Endothelial cell of umbilical vein (primary cell): ENCODE data around the gene KIF15. TPM values are rescaled to one million over a fixed set of nuclear protein-coding genes. Genes with fewer than 3 reads are reported as not detected.

ENCODE experiments used
- BruUV-seq: library from RNA; stranded (reverse); fragments of 400-500 nt; replicated peaks from 2 replicates; lab custom pipeline; 2021; lab: Mats Ljungman, UMichigan
- CTCF ChIA-PET: fragments of 300-600, 350-600 bp; sonication (Branson Sonifier 250); formaldehyde crosslinking; loops from one replicate; lab custom pipeline; 2021; ENCODE audit warnings: antibody characterized with exemption, inconsistent platforms; lab: Charles Lee
- POLR2A ChIA-PET: fragments of 300-600, 350-600 bp; sonication (Branson Sonifier 250); formaldehyde crosslinking; loops from one replicate; lab custom pipeline; 2021; ENCODE audit warnings: antibody characterized with exemption, inconsistent platforms; lab: Charles Lee
- DNase-seq: peaks from one replicate; pipeline ENCODE4 v3.0.0-alpha.2; 2011; ENCODE audit warnings: low read depth, low spot score
- FAIRE-seq: peaks from 2 replicates; lab custom pipeline; 2011; peaks lifted over from hg19 to GRCh38; lab: Jason Lieb, UNC
- H2AFZ ChIP-seq: 2 replicates; pipeline ENCODE4 v1.6.0; 2012; ENCODE audit warnings: low read depth, low read length, control low read depth, inconsistent platforms
- H3K27ac ChIP-seq: 2 replicates; pipeline ENCODE4 v1.5.1; 2011; ENCODE audit warnings: low read depth, mild to moderate bottlenecking, control low read depth, low read length, moderate library complexity; ENCODE audit not compliant: insufficient read depth
- H3K27me3 ChIP-seq, 2 experiments: 2 replicates each; pipeline versions ENCODE4 v1.6.0 to v1.6.1; 2011; ENCODE audit warnings: low read length in 2 of 2, mixed read lengths in 1 of 2; ENCODE audit not compliant: control insufficient read depth in 2 of 2, insufficient read depth in 2 of 2
- H3K36me3 ChIP-seq, 2 experiments: 2 replicates in 1 of 2; 3 replicates in 1 of 2; pipeline ENCODE4 v1.5.1; 2011; ENCODE audit warnings: low read length in 2 of 2, mild to moderate bottlenecking in 1 of 2, moderate library complexity in 1 of 2; ENCODE audit not compliant: control insufficient read depth in 2 of 2, insufficient read depth in 2 of 2; ENCODE audit errors: extremely low read depth in 1 of 2
- H3K4me1 ChIP-seq: 3 replicates; pipeline ENCODE4 v1.5.1; 2011; ENCODE audit warnings: mild to moderate bottlenecking, low read length; ENCODE audit not compliant: control insufficient read depth, insufficient read depth; ENCODE audit errors: extremely low read depth
- H3K4me2 ChIP-seq: 2 replicates; pipeline ENCODE4 v1.6.1; 2011; ENCODE audit warnings: low read length, control low read depth, mixed read lengths; ENCODE audit not compliant: insufficient read depth
- H3K4me3 ChIP-seq, 3 experiments: fragments of 200-600 bp in 1 of 3; sonication (generic), shearing (Covaris generic) in 1 of 3; replicated peaks in 1 of 3; 2 replicates each; pipeline ENCODE4 v1.5.1; 2011 to 2016; ENCODE audit warnings: control low read depth in 3 of 3, low read length in 3 of 3, mild to moderate bottlenecking in 2 of 3, inconsistent platforms in 1 of 3, low read depth in 1 of 3, moderate library complexity in 1 of 3; ENCODE audit not compliant: insufficient read depth in 1 of 3
- H3K79me2 ChIP-seq: 2 replicates; pipeline ENCODE4 v1.6.0; 2012; ENCODE audit warnings: low read length, inconsistent platforms; ENCODE audit not compliant: control insufficient read depth, insufficient read depth
- H3K9ac ChIP-seq: replicated peaks from 2 replicates; pipeline ENCODE3; 2011; ENCODE audit warnings: low read length, control low read depth; ENCODE audit not compliant: insufficient read depth; ENCODE audit errors: extremely low read depth
- H3K9me1 ChIP-seq: replicated peaks from 3 replicates; pipeline ENCODE4 v1.6.0; 2011; ENCODE audit warnings: mild to moderate bottlenecking, low read length; ENCODE audit not compliant: control insufficient read depth, insufficient read depth; ENCODE audit errors: extremely low read depth
- H3K9me3 ChIP-seq: replicated peaks from 2 replicates; pipeline ENCODE4 v1.5.1; 2012; ENCODE audit warnings: low read length, inconsistent platforms; ENCODE audit not compliant: control insufficient read depth, insufficient read depth
- H4K20me1 ChIP-seq: replicated peaks from 2 replicates; pipeline ENCODE3; 2011; ENCODE audit warnings: mild to moderate bottlenecking, low read length; ENCODE audit not compliant: control insufficient read depth, insufficient read depth; ENCODE audit errors: extremely low read depth
- EZH2 ChIP-seq: IDR thresholded peaks from 2 replicates; pipeline ENCODE4 v1.6.1; 2012; ENCODE audit warnings: borderline replicate concordance, low read depth, mild to moderate bottlenecking, moderate library complexity, low read length, inconsistent platforms; ENCODE audit not compliant: severe bottlenecking
- FOS ChIP-seq: IDR thresholded peaks from 2 replicates; pipeline ENCODE4 v1.6.1; 2011; ENCODE audit warnings: mild to moderate bottlenecking, low read length, moderate library complexity, borderline replicate concordance; ENCODE audit not compliant: insufficient read depth
- GATA2 ChIP-seq: IDR thresholded peaks from 2 replicates; pipeline ENCODE4 v1.7.0; 2011; ENCODE audit warnings: low read depth, mild to moderate bottlenecking, moderate library complexity, mixed read lengths, low read length; ENCODE audit not compliant: insufficient read length, insufficient read depth
- JUN ChIP-seq: IDR thresholded peaks from 2 replicates; pipeline ENCODE4 v1.6.1; 2011; ENCODE audit warnings: borderline replicate concordance, low read depth; ENCODE audit not compliant: insufficient read length, insufficient read depth
- MYC ChIP-seq: IDR thresholded peaks from one replicate; pipeline ENCODE4 v1.6.1; 2011; ENCODE audit warnings: mild to moderate bottlenecking, low read depth, low read length
- POLR2A ChIP-seq: IDR thresholded peaks from 2 replicates; pipeline ENCODE4 v1.6.1; 2012; ENCODE audit warnings: low read depth, mild to moderate bottlenecking, control low read depth, low read length
- POLR2AphosphoS5 ChIP-seq: IDR thresholded peaks from 2 replicates; pipeline ENCODE4 v1.6.1; 2012; ENCODE audit warnings: low read depth, mild to moderate bottlenecking, control low read depth, low read length, moderate library complexity; ENCODE audit not compliant: insufficient read depth
- dilution Hi-C: fragments of 300-500 bp; cut with MboI; formaldehyde crosslinking; loops from one replicate; pipeline ENCODE4 v1.15.0; 2019; ENCODE audit warnings: low sequenced_read_pairs; ENCODE audit not compliant: extremely low pct_ligation_motif_present
- intact Hi-C: fragments of 100-400 bp; cut with micrococcal nuclease; formaldehyde crosslinking; loops from one replicate; pipeline ENCODE4 v1.10.0; 2022
- polyA plus RNA-seq, 4 experiments: library from polyadenylated mRNA; depleted of rRNA in 3 of 4; stranded (reverse) in 3 of 4; unstranded in 1 of 4; fragments of >200 nt; gene quantifications; 2 replicates each; pipeline versions ENCODE4 v1.2.1 to v1.2.3, GENCODE V29; 2011 to 2012; ENCODE audit warnings: missing spikeins in 1 of 4
- total RNA-seq: library from RNA; stranded (reverse); gene quantifications from 2 replicates; pipeline ENCODE4 v1.2.3, GENCODE V29; 2021
- TF ChIP-seq, protein P1 (sequence below), 2 donors: IDR thresholded peaks; 1 replicate in 1 of 2; 2 replicates in 1 of 2; pipeline ENCODE4 v1.5.1; 2011; ENCODE audit warnings: low read length in 2 of 2, mild to moderate bottlenecking in 2 of 2, moderate library complexity in 2 of 2, control low read depth in 1 of 2, inconsistent platforms in 1 of 2, low read depth in 1 of 2; ENCODE audit not compliant: insufficient read depth in 1 of 2; ENCODE audit errors: extremely low read depth in 1 of 2
- TF ChIP-seq, protein P2 (sequence below): IDR thresholded peaks from 2 replicates; pipeline ENCODE4 v1.6.1; 2011; ENCODE audit not compliant: insufficient read depth, insufficient read length

Gene KIF15
- total and polyA plus RNA-seq, 2 donors (not counting 3 experiments of a cell fraction or from before 2014, with no cell fraction given) = 2.2 to 21.6 TPM

DNA sequence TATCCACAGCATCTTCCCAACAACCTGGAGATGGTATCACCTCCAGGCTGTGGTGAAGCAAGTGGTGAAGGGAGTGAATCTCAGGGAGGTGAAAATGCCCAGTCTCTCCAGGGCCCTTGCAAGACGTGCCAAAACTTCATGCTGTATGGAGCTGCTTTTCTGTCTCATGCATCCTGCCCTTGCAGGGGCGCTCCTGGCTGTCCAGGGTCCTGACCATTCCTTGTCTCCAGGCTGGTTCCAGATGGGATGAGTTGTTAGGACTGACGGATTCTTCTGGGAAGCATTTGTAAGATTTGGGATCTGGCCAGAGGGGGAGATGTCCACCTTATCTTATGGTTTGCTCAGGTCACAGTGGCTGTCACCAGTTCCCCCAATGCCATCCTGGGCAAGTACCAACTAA, 128.7 kb downstream of the KIF15 start:
- no TSS peak for BruUV-seq
- intact Hi-C loops = no loop called here

More for the DNA sequence above, 128.7 kb downstream of the KIF15 start:
- Histone ChIP-seq H3K9ac (no peak overlapping the region), H3K9me3 (no peaks in the 10 kb centered on the region), H3K27me3 (no peaks in the 10 kb centered on the region), H3K36me3 (no peaks in the 10 kb centered on the region), H3K9me1 (no peaks in the 10 kb centered on the region), H3K4me3 (no peak overlapping the region), H4K20me1 (no peaks in the 10 kb centered on the region), H3K27ac (no peak overlapping the region), H3K4me2 (no peak overlapping the region), H3K4me1 (peaks cover 16% of the 10 kb centered on the region), H2AFZ (no peak overlapping the region), H3K79me2 (no peaks in the 10 kb centered on the region)
- ChIA-PET CTCF (interaction anchor here (1.5 kb wide), 1 partner anchor 23 kb away, joined by 8 read pairs; no protein-coding TSS in a partner anchor), POLR2A (no interaction called here)
- TF ChIP-seq EZH2 = no peak
- TF ChIP-seq POLR2AphosphoS5 = no peak
- no peak for TF ChIP-seq POLR2A
- TF ChIP-seq JUN = no peak
- no peak for TF ChIP-seq FOS
- no peak for TF ChIP-seq GATA2
- TF ChIP-seq MYC = no peak
- TF ChIP-seq, protein P1, sequence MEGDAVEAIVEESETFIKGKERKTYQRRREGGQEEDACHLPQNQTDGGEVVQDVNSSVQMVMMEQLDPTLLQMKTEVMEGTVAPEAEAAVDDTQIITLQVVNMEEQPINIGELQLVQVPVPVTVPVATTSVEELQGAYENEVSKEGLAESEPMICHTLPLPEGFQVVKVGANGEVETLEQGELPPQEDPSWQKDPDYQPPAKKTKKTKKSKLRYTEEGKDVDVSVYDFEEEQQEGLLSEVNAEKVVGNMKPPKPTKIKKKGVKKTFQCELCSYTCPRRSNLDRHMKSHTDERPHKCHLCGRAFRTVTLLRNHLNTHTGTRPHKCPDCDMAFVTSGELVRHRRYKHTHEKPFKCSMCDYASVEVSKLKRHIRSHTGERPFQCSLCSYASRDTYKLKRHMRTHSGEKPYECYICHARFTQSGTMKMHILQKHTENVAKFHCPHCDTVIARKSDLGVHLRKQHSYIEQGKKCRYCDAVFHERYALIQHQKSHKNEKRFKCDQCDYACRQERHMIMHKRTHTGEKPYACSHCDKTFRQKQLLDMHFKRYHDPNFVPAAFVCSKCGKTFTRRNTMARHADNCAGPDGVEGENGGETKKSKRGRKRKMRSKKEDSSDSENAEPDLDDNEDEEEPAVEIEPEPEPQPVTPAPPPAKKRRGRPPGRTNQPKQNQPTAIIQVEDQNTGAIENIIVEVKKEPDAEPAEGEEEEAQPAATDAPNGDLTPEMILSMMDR (IDR thresholded peaks at IDR 0.05; ENCODE audit: extremely low read depth in 1 of 2, insufficient read depth in 1 of 2, low read depth in 1 of 2, low read length in 2 of 2) = no peak
- TF ChIP-seq, protein P2, sequence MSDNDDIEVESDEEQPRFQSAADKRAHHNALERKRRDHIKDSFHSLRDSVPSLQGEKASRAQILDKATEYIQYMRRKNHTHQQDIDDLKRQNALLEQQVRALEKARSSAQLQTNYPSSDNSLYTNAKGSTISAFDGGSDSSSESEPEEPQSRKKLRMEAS = no peak
- FAIRE-seq (no peak), DNase-seq (no peak)
- dilution Hi-C loops = no loop called here
